OCI-LY7 (cell line): Measurements from ENCODE around the gene ERCC8. TPM values are rescaled to one million over a fixed set of nuclear protein-coding genes. Genes with fewer than 3 reads are reported as not detected.
"Not testable (repeated sequence)": the region's sequence is repeated elsewhere in the genome, so short reads cannot be mapped to it uniquely, and the experiment has no call there.

Source experiments
- BruUV-seq: library from RNA; stranded (reverse); fragments of 400-500 nt; replicated peaks from 2 replicates; lab custom pipeline; 2021; lab: Mats Ljungman, UMichigan
- CTCF ChIA-PET: fragments of 300-600 bp; sonication (Branson Sonifier 250); formaldehyde crosslinking; loops from one replicate; lab custom pipeline; 2022; ENCODE audit warnings: antibody characterized with exemption; ENCODE audit not compliant: unreplicated experiment; lab: Charles Lee
- POLR2A ChIA-PET: fragments of 300-600 bp; sonication (Branson Sonifier 250); formaldehyde crosslinking; loops from one replicate; lab custom pipeline; 2022; ENCODE audit warnings: antibody characterized with exemption; lab: Charles Lee
- DNase-seq: peaks from one replicate; pipeline ENCODE4 v3.0.0-alpha.2; 2015; ENCODE audit warnings: low spot score
- H2AFZ ChIP-seq: fragments of 200-600 bp; sonication (generic), shearing (Covaris generic); 2 replicates; pipeline ENCODE4 v1.6.1; 2014; ENCODE audit warnings: mild to moderate bottlenecking, antibody characterized with exemption, low read length, moderate library complexity
- H3K27ac ChIP-seq: fragments of 200-600 bp; sonication (generic); 2 replicates; pipeline ENCODE4 v1.5.1; 2014; ENCODE audit warnings: mixed run types, low read depth, mild to moderate bottlenecking, moderate library complexity, low read length, inconsistent platforms; ENCODE audit not compliant: poor library complexity, severe bottlenecking
- H3K36me3 ChIP-seq: fragments of 200-600 bp; sonication (generic); 2 replicates; pipeline ENCODE4 v1.6.1; 2014; ENCODE audit warnings: mild to moderate bottlenecking, antibody characterized with exemption, low read length, moderate library complexity, mixed read lengths; ENCODE audit not compliant: insufficient read depth
- H3K4me1 ChIP-seq: fragments of 200-600 bp; sonication (generic); 2 replicates; pipeline ENCODE4 v1.5.1; 2014; ENCODE audit warnings: mild to moderate bottlenecking, low read length; ENCODE audit not compliant: insufficient read depth, poor library complexity, severe bottlenecking
- H3K4me2 ChIP-seq: fragments of 200-600 bp; sonication (generic); 2 replicates; pipeline ENCODE4 v1.6.1; 2014; ENCODE audit warnings: mild to moderate bottlenecking, low read length
- H3K4me3 ChIP-seq: fragments of 200-600 bp; sonication (generic); 2 replicates; pipeline ENCODE4 v1.5.1; 2014; ENCODE audit warnings: mild to moderate bottlenecking, low read depth, low read length; ENCODE audit not compliant: poor library complexity, severe bottlenecking
- H3K79me2 ChIP-seq: fragments of 200-600 bp; sonication (generic); 2 replicates; pipeline ENCODE4 v1.6.1; 2016; ENCODE audit warnings: low read depth, mild to moderate bottlenecking, low read length, moderate library complexity, mixed read lengths; ENCODE audit not compliant: insufficient read depth
- H3K9me2 ChIP-seq: fragments of 200-600 bp; sonication (generic); 2 replicates; pipeline ENCODE4 v1.6.1; 2016; ENCODE audit warnings: mild to moderate bottlenecking, low read length, mixed read lengths; ENCODE audit not compliant: insufficient read depth
- H3K9me3 ChIP-seq: fragments of 200-600 bp; sonication (generic); 2 replicates; pipeline ENCODE4 v1.6.1; 2014; ENCODE audit warnings: mild to moderate bottlenecking, mixed run types, low read length, mixed read lengths
- H4K20me1 ChIP-seq: fragments of 200-600 bp; sonication (generic); 2 replicates; pipeline ENCODE4 v1.6.1; 2014; ENCODE audit warnings: mild to moderate bottlenecking, antibody characterized with exemption, low read length, moderate library complexity, mixed read lengths; ENCODE audit not compliant: insufficient read depth
- EZH2phosphoT487 ChIP-seq: fragments of 200-600 bp; sonication (generic); IDR thresholded peaks from 2 replicates; pipeline ENCODE4 v1.6.1; 2018; ENCODE audit warnings: low read depth, borderline replicate concordance, mild to moderate bottlenecking, mixed run types, antibody characterized with exemption, low read length, moderate library complexity, mixed read lengths
- intact Hi-C: fragments of 100-400 bp; cut with micrococcal nuclease; formaldehyde crosslinking; loops from one replicate; pipeline ENCODE4 v1.10.0; 2022; ENCODE audit not compliant: unreplicated experiment
- total RNA-seq, 2 experiments: library from RNA; depleted of rRNA in 1 of 2; stranded (reverse); fragments of >200 nt in 1 of 2; shearing (Covaris generic) in 1 of 2; gene quantifications; 2 replicates each; pipeline ENCODE4 v1.2.3, GENCODE V29; 2014 to 2022
- TF ChIP-seq, protein P1 (sequence below): fragments of 200-600 bp; sonication (generic); conservative IDR thresholded peaks from 2 replicates; pipeline ENCODE4 v1.5.1; 2014; ENCODE audit warnings: mild to moderate bottlenecking, antibody characterized with exemption, low read length, moderate library complexity, mixed read lengths

The ERCC8 gene
- total RNA-seq, 2 experiments from 2014 or later: 11.8 to 17.5 TPM

DNA sequence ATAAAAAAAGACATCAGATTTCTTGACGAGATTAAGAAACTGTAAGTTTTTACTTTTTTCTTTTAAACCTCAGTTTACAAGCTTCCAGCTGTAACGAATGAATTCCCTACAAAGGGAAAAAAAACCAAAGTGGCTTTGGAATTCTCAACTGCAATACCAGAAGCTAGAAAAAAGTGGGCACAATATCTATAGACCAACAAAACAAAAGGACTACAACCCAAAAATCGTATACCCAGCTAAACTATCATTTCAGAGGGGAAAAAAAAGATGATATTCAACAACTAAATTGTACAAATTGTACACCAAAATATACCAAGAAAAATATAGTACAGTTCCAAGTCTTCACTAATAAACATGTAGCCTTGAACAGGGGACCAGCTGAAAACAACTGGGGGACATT, 74.0 kb downstream of the ERCC8 start:
- CTCF ChIA-PET: no interaction called here
- Histone ChIP-seq H2AFZ (no peak overlapping the region), H3K27ac (no peak overlapping the region), H3K4me1 (no peaks in the 10 kb centered on the region), H3K4me2 (no peak overlapping the region), H3K79me2 (no peaks in the 10 kb centered on the region), H3K4me3 (no peak overlapping the region), H3K9me3 (peaks cover 5% of the 10 kb centered on the region; the same call in 1 of the 2 replicates), H3K9me2 (no peaks in the 10 kb centered on the region), H3K36me3 (no peaks in the 10 kb centered on the region), H4K20me1 (no peaks in the 10 kb centered on the region)
- no peak for DNase-seq
- intact Hi-C loops: no loop called here
- POLR2A ChIA-PET: interaction anchor here (0.7 to 1.2 kb wide), 3 partner anchors 26 to 168 kb away, joined by 3 to 6 read pairs (median 3); no protein-coding TSS in a partner anchor
- no peak for TF ChIP-seq EZH2phosphoT487
- TF ChIP-seq, protein P1, sequence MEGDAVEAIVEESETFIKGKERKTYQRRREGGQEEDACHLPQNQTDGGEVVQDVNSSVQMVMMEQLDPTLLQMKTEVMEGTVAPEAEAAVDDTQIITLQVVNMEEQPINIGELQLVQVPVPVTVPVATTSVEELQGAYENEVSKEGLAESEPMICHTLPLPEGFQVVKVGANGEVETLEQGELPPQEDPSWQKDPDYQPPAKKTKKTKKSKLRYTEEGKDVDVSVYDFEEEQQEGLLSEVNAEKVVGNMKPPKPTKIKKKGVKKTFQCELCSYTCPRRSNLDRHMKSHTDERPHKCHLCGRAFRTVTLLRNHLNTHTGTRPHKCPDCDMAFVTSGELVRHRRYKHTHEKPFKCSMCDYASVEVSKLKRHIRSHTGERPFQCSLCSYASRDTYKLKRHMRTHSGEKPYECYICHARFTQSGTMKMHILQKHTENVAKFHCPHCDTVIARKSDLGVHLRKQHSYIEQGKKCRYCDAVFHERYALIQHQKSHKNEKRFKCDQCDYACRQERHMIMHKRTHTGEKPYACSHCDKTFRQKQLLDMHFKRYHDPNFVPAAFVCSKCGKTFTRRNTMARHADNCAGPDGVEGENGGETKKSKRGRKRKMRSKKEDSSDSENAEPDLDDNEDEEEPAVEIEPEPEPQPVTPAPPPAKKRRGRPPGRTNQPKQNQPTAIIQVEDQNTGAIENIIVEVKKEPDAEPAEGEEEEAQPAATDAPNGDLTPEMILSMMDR: no peak
- BruUV-seq: no TSS peak

DNA sequence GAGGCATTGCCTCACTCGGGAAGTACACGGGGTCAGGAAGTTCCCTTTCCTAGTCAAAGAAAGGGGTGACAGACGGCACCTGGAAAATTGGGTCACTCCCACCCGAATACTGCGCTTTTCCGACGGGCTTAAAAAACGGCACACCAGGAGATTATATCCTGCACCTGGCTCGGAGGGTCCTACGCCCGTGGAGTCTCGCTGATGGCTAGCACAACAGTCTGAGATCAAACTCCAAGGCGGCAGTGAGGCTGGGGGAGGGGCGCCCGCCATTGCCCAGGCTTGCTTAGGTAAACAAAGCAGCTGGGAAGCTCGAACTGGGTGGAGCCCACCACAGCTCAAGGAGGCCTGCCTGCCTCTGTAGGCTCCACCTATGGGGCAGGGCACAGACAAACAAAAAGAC, 84.3 kb downstream of the ERCC8 start:
- POLR2A ChIA-PET, H3K27ac ChIP-seq, CTCF ChIA-PET, DNase-seq, intact Hi-C loops, H3K4me1 ChIP-seq, H3K9me2 ChIP-seq, H4K20me1 ChIP-seq, H2AFZ ChIP-seq, H3K9me3 ChIP-seq, BruUV-seq, H3K79me2 ChIP-seq, H3K4me3 ChIP-seq, H3K4me2 ChIP-seq, H3K36me3 ChIP-seq: not testable (repeated sequence)

DNA sequence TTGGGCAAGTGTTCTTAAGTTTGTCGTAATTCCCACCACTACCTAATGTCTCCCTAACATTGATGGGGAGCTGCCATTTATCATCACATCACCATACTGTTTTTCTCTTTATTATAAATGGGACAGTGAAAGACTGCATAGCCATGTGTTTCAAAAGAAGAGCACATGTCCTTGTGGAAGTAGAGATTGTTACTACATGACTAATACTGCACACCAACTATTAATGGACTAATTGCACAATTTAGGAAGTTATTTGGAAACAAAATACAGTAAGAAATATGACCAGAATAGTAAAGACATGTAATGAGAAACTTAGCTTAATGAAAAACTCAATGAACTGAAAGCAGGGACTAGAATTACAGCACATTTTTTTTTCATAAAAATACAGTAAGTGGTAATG, 88.8 kb downstream of the ERCC8 start:
- Histone ChIP-seq H4K20me1 (no peaks in the 10 kb centered on the region), H3K4me3 (no peak overlapping the region), H3K4me2 (no peak overlapping the region), H3K9me3 (no peaks in the 10 kb centered on the region), H3K79me2 (no peaks in the 10 kb centered on the region), H3K9me2 (no peaks in the 10 kb centered on the region), H3K27ac (no peak overlapping the region), H3K36me3 (no peaks in the 10 kb centered on the region), H2AFZ (no peak overlapping the region), H3K4me1 (no peaks in the 10 kb centered on the region)
- CTCF ChIA-PET: no interaction called here
- no peak for TF ChIP-seq EZH2phosphoT487
- TF ChIP-seq, protein P1: no peak
- no peak for DNase-seq
- BruUV-seq: no TSS peak
- intact Hi-C loops: no loop called here
- POLR2A ChIA-PET: interaction anchor here (0.6 kb wide), 1 partner anchor 117 kb away, joined by 3 read pairs; no protein-coding TSS in a partner anchor
